Ishikawa (cell line): ENCODE measurements around the gene HOXC10.

Experiments
- CEBPB ChIP-seq: IDR thresholded peaks from 2 replicates; pipeline ENCODE4 v1.6.1; 2012
- CREB1 ChIP-seq: IDR thresholded peaks from 2 replicates; pipeline ENCODE4 v1.6.1; 2012; ENCODE audit warnings: low read depth
- EGR1 ChIP-seq: IDR thresholded peaks from 2 replicates; pipeline ENCODE4 v1.6.1; 2012
- EP300 ChIP-seq: IDR thresholded peaks from 2 replicates; pipeline ENCODE4 v1.6.1; 2012; ENCODE audit warnings: borderline replicate concordance
- FOXM1 ChIP-seq: IDR thresholded peaks from 2 replicates; pipeline ENCODE4 v1.6.1; 2012; ENCODE audit warnings: low read depth, borderline replicate concordance
- NFIC ChIP-seq: IDR thresholded peaks from 2 replicates; pipeline ENCODE4 v1.6.1; 2012
- RAD21 ChIP-seq: IDR thresholded peaks from 2 replicates; pipeline ENCODE4 v1.6.1; 2012; ENCODE audit warnings: low read depth
- TAF1 ChIP-seq: IDR thresholded peaks from 2 replicates; pipeline ENCODE4 v1.6.1; 2012; ENCODE audit warnings: low read depth, mild to moderate bottlenecking
- TCF12 ChIP-seq: IDR thresholded peaks from 2 replicates; pipeline ENCODE4 v1.6.1; 2012; ENCODE audit warnings: low read depth
- TEAD4 ChIP-seq: IDR thresholded peaks from 2 replicates; pipeline ENCODE4 v1.6.1; 2012
- YY1 ChIP-seq: IDR thresholded peaks from 2 replicates; pipeline ENCODE4 v1.6.1; 2012; ENCODE audit warnings: low read depth
- ZBTB7A ChIP-seq: IDR thresholded peaks from 2 replicates; pipeline ENCODE4 v1.6.1; 2012; ENCODE audit warnings: low read depth
- TF ChIP-seq, protein P1 (sequence below): IDR thresholded peaks from 2 replicates; pipeline ENCODE4 v1.6.1; 2012
- TF ChIP-seq, protein P2 (sequence below): IDR thresholded peaks from 2 replicates; pipeline ENCODE4 v1.6.1; 2012; ENCODE audit warnings: low read depth, mild to moderate bottlenecking
- TF ChIP-seq, protein P3 (sequence below): IDR thresholded peaks from 2 replicates; pipeline ENCODE4 v1.6.1; 2012

HOXC10 gene

GRCh38 chr12:54011665-54012532 is 27.0 kb downstream of the HOXC10 start:
- TF ChIP-seq FOXM1 (no peak), EGR1 (no peak), CEBPB (no peak), RAD21 (no peak), TCF12 (no peak), ZBTB7A (no peak), TEAD4 (no peak), NFIC (no peak)
- TF ChIP-seq, protein P1, sequence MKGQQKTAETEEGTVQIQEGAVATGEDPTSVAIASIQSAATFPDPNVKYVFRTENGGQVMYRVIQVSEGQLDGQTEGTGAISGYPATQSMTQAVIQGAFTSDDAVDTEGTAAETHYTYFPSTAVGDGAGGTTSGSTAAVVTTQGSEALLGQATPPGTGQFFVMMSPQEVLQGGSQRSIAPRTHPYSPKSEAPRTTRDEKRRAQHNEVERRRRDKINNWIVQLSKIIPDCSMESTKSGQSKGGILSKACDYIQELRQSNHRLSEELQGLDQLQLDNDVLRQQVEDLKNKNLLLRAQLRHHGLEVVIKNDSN = no peak
- TF ChIP-seq, protein P2, sequence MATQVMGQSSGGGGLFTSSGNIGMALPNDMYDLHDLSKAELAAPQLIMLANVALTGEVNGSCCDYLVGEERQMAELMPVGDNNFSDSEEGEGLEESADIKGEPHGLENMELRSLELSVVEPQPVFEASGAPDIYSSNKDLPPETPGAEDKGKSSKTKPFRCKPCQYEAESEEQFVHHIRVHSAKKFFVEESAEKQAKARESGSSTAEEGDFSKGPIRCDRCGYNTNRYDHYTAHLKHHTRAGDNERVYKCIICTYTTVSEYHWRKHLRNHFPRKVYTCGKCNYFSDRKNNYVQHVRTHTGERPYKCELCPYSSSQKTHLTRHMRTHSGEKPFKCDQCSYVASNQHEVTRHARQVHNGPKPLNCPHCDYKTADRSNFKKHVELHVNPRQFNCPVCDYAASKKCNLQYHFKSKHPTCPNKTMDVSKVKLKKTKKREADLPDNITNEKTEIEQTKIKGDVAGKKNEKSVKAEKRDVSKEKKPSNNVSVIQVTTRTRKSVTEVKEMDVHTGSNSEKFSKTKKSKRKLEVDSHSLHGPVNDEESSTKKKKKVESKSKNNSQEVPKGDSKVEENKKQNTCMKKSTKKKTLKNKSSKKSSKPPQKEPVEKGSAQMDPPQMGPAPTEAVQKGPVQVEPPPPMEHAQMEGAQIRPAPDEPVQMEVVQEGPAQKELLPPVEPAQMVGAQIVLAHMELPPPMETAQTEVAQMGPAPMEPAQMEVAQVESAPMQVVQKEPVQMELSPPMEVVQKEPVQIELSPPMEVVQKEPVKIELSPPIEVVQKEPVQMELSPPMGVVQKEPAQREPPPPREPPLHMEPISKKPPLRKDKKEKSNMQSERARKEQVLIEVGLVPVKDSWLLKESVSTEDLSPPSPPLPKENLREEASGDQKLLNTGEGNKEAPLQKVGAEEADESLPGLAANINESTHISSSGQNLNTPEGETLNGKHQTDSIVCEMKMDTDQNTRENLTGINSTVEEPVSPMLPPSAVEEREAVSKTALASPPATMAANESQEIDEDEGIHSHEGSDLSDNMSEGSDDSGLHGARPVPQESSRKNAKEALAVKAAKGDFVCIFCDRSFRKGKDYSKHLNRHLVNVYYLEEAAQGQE = no peak

DNA sequence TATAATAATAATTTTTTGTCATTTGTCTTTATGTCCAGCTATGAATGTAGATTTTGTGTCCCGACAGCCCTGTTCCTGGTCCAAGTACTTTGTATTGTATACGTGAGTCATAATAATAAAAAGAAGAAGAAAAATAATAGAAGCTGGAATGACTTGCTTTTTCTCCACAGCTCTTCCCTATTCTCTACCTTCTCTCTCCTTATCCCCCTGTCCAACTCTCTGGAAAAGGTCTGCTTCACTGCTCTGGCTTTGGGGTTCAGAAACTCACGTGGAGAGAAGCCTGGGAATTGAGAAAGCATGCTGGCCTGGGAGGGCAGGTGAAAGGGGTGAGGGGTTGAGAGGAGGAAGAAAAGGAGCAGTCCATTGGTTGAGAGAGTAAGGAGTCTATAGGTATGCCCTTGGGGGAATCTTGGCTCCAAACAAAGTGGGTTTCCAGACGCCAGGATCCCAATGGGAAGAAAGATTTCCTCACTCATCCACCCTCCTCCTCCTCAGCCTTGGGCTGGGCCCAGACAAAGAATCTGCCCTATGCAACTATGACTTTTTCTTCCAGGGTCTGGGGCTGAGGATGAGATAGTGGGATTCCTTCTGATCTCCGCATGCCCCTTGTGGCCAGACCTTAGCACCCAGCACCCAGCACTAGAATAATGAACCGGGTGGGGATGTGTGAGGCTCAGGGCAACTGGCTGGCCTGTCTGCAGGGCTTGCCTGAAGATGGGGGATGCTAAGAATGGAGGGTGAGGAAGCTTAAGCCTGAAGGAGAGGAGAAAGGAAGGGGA is 27.9 kb downstream of the HOXC10 start:
- TF ChIP-seq ZBTB7A (no peak), YY1 (no peak), TEAD4 (no peak), EGR1 (no peak), TCF12 (no peak), NFIC (no peak), FOXM1 (no peak), EP300 (no peak), TAF1 (no peak), CREB1 (no peak), RAD21 (no peak), CEBPB (no peak)
- TF ChIP-seq, protein P3, sequence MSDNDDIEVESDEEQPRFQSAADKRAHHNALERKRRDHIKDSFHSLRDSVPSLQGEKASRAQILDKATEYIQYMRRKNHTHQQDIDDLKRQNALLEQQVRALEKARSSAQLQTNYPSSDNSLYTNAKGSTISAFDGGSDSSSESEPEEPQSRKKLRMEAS = no peak
- TF ChIP-seq, protein P1 = no peak
- TF ChIP-seq, protein P2 = no peak

DNA sequence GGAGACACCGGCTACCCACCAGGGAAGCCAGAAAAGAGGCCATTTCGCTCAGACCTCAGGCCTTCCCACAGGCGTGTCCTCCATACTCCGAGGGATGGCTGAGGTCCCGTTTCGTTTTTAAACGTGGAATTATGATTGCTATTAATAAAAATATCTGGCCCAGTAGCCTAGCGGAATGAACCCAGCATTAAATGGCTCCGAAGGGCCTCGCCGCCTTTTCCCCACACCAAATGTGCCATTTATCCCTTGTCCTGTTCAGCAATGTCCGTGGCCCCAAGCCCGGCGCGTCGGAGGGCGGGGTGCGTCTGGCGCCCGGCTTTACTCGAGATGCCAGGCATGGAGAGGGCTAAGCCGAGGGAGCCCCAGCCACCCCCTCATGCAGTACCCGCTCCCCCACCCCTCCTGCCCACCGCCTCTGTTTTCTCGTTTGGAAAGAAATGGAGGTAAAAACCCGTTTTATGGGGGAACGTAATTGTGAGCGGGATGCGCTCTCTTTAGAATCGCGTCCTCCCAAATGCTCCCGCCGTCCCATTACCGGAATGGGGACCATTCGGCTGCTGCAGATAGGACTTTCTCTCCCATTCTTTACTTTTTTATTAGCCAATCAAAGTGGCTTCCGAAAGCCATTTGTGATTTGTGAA is 29.6 kb downstream of the HOXC10 start:
- TF ChIP-seq EGR1 = no peak

DNA sequence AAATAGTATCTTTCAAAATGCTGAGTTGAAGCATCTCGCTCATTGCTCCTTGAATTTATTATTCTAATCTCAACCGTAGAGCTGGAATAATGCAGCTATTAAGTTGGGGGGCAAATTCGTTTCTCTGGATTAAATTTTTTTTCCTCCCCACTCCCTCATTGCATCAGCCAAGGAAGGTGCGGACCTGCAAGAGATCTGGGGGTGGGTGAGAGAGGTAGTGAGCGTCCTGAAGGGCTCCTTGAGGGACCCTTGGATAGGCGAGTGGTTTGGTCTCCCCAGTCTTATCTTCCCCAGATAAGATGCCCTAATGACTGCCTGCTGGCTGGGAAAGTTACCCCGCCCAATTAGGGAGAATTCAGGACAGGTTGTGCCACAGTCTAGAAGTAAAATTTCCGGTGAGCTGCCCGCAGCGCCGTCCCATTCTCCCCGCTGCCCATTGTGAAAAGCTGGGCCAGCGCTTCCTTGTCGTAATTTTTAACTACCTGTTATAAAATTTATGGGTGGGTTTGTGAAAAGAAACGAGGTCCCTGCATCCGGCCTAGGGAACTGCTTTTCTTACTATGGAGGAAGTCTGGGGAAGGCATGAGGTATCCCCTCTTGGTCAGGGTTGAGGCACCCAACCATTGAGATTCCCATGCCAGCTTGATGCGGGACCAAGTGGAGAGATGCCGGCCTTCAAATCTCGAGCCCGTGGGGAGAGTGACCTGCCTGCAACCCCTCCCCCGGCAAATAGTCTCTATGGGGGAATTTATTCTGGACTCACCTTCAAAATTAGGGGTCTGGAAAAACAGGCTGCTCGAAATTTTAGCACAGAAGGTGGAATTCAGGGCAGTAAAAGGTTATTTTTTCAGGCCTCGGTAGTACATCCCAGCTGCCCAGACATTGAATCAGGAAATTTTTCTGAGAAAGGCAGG is 30.3 kb downstream of the HOXC10 start:
- TF ChIP-seq, protein P1 = no peak
- TF ChIP-seq NFIC (no peak), ZBTB7A (no peak)

GRCh38 chr12:54016051-54016450 is 31.1 kb downstream of the HOXC10 start:
- TF ChIP-seq CEBPB (no peak), TCF12 (no peak), ZBTB7A (no peak), CREB1 (no peak), YY1 (no peak), EP300 (no peak), EGR1 (no peak), TEAD4 (no peak), RAD21 (no peak), TAF1 (no peak), NFIC (no peak), FOXM1 (no peak)
- TF ChIP-seq, protein P3 = no peak
- TF ChIP-seq, protein P2 = no peak
- TF ChIP-seq, protein P1 = no peak
